GM21390 (cell line): Measurements from ENCODE around the gene AMOTL2.

Source experiments
- ATAC-seq: cut with Tn5 transposase; IDR thresholded peaks from one replicate; pipeline ENCODE4 v1.9.1; 2021; ENCODE audit not compliant: unreplicated experiment

Gene AMOTL2

DNA sequence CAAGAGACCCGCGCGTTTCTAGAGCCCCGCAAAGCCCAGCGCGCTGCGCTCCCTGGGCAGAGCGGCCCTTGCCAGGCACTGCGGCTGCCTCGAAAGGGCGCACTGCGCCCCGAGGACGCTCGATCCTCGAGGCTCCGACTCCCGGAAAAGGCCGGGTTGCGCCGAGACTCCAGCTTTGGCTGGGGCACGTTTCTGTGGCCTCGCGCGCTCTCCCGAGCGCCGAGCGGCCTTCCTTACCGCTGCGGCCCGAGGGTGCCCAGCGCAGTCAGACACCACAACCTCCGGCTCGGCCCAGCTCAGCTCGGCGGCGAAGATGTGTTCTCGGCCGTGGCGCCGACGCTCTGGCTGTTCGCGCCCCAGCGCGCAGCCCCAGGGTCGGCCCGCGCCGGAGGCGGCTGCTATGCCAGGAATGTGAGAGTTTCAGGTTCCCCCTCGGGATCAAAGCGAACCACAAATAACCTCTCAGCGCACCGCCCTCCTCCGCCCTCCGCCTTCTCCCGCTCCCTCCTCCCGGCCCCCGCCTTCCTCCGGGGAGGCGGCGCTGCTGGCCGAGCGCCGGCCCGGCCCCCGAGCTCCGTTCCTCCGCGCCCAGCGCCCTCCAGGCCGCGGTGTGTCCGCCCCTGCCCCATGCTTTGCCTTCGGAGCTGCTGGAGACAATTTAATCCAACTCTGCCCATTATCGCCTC, at the start of gene AMOTL2:
AMOTL2 (minus strand) TSS at position 343 of the 686 bp plus-strand sequence. CDS start 3,014 bp downstream, outside the sequence.
- no peak for ATAC-seq

- no peak for ATAC-seq
Measured at GRCh38 chr3:134423153-134423552, 48.9 kb upstream of the AMOTL2 start.

GRCh38 chr3:134419960-134420321, 45.7 kb upstream of the AMOTL2 start:
- no peak for ATAC-seq

- ATAC-seq, result no peak
Measured at GRCh38 chr3:134419214-134419959, 45.1 kb upstream of the AMOTL2 start.

GRCh38 chr3:134409041-134409440, 34.8 kb upstream of the AMOTL2 start:
- ATAC-seq, result no peak

- ATAC-seq, result no peak
Measured at GRCh38 chr3:134407239-134407625, 33.0 kb upstream of the AMOTL2 start.

DNA sequence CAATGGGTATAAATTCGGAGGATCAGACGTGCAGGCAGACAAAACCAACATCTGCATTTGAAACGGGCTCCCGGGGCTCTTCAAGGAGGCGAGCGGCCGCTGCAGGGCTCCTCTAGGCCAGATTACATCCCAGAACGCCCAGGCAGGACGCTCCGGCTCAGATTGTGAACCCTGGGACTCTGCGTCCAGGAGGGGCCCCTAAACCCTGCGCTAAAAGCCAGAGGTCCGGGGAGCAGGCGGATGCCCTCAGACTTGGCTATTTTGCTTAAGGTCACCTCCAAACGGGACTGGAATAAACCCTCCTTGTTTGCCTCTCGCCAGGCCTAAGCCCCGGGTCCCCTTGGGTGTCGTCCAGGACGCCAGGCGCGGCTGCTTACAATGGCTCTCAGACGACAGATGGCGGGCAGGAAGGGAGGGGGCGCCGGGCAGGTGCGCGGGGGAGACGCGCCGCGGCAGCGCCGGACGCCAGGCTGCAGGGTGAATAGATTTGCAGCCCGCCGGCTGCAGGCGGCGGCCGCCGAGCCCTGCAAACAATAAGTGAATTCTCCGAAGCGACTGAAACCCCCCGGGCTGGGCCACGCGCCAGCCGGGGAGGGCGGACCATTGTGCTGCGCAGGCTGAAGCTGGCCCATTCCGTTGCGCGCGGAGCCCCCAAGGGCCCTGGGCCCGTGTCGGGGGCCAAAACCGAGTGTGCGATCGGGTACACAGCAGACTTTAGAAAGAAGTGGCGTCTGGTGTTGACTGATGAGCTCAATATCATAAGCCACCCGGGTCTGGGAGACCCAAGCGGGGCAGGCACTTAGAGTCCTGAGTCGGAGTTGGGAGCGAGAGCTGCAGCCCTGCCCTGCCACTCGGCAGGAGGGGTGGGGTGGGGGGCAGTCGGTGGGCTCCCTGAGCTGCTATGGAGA, 32.3 kb upstream of the AMOTL2 start:
- no peak for ATAC-seq

- ATAC-seq, result no peak
Measured at GRCh38 chr3:134404366-134404885, 30.2 kb upstream of the AMOTL2 start.

DNA sequence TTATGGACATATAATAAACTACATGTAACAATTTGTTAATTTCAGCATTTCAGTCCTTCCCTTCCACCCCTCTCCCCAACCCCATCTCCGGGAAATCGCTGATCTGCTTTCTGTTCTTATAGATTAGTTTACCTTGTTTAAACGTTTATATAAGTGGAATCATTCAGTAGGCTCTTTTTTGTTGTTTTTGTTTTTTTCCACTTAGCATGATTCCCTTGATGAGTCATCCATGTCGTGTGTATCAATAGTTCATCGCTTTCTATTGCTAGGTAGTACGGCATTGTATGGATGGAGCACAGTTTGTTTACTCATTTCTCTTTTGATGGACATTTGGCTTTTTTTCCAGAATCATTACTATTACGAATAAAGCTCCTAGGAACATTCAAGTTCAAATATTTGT, 23.5 kb upstream of the AMOTL2 start:
- no peak for ATAC-seq

DNA sequence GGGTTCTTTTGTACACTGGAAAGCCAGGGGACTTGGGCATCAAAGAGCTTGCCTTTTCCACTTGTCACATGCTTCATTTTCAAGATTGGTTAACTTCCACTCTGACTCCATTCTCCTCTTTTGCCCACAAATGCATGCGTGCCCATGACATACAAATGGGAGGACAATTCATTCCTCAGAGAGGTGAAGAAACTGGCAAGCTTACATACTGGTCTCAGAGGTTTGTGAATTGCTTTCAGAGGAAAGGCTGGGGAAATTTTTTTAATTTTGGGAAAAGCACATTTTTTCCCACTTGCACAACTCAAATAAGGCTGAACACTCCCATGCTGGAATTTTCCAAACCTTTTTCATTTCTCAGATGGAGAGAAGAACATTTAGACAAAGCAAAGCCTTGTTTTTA, 20.9 kb upstream of the AMOTL2 start:
- no peak for ATAC-seq

DNA sequence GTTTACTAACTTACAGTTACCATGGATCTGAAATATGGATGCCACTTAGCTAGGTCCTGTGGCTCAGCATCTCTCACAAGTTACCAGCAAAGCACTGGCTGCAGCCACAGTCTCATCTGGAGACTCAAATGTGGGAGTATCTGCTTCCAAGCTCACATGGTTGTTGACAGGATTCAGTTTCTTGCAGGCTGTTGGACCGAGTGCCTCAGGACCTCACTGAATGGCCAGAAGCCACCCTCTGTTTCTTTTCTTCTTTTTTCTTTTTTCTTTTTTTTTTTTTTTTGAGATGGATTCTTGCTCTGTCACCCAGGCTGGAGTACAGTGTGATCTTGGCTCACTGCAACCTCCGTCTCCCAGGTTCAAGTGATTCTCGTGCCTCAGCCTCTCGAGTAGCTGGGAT, 20.1 kb upstream of the AMOTL2 start:
- no peak for ATAC-seq

DNA sequence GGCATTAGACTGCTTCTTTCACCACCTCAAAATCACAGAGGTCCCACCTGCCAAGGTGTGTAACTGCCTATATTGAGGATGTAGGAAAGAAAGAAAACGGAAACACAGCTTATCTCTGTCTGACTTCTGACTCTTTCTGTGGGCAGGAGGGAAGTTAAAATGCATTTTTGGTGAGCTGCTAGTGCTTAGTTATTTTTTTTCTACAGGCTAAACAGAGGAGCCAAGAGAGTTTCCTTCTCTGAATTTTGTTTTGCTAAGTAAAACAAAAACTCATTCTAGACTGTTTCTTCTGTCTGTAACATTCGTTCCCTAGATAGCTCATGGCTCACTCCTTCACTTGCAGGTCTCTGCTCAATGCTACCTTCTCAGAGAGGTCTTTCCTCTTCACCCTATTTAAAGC, 18.8 kb upstream of the AMOTL2 start:
- ATAC-seq, result no peak

GRCh38 chr3:134392336-134392983, 18.2 kb upstream of the AMOTL2 start:
- no peak for ATAC-seq

- no peak for ATAC-seq
Measured at GRCh38 chr3:134389865-134390264, 15.6 kb upstream of the AMOTL2 start.

DNA sequence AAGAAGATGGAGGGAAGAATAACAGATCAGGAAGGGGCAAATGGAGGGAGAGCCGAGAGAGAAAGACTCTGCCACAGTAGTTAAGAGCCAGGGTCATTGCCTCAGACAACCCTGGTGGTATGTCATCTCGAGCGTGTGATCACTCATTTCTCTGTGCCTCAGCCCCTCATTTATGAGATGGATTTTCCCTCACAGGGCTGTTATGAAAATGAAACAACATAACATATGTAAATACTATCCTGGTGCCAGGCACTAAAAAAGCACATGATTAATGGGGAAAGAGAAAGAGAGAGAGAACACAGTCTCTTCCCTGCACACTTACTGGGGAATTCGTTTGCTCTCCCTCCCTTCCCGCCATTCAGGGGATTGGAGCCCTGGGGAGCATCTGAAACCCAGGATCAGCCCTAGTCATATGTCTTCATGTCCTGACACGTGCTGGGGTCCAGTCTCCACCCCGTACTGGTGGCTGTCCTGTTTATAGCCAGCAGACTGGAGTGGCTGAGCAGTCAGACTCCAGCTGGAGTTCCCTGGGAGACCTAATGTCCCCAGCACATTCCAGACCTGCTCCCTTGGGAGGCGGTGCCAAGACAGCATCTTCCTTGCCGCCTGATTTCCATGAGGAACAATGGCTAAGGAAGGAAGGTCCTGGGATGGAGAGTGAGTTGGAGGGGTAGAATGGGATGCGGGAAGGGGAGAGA, 14.7 kb upstream of the AMOTL2 start:
- ATAC-seq, result no peak

- ATAC-seq, result no peak
Measured at GRCh38 chr3:134388292-134388691, 14.0 kb upstream of the AMOTL2 start.

- no peak for ATAC-seq
Measured at GRCh38 chr3:134387293-134387692, 13.0 kb upstream of the AMOTL2 start.

- ATAC-seq, result no peak
Measured at GRCh38 chr3:134384963-134385362, 10.7 kb upstream of the AMOTL2 start.

DNA sequence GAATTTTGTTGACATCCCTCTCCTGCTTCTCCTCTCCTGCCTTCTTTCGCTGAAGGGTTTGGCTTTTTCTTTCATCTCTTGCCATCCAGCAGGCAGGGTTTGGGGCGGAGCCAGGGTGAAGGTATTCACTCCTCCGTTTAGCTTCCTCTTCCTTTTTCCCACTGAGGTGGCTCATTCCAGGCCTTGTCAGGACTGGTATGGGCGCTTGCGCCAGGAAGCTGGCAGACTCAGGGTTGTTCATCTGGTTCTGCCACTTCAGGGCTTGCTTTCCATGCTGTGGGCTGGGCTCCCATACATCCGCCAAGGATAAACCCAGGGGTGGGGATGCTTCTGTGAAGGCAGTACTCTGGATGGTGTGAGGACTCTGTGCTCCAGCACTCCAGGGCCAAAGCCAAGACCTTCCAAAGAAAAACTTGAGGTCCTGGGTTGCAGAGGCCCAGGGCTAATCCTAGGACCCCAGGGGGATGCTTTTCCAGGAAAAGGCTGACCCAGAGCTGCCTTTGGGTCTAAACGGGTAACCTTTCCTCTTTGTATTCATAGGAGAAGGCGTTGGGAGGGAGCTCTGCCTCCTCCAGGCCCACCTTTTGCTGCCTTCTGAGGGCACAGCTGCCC, 7.7 kb upstream of the AMOTL2 start:
- no peak for ATAC-seq

GRCh38 chr3:134381076-134381475, 6.8 kb upstream of the AMOTL2 start:
- no peak for ATAC-seq
